ENCODE measurements around the gene MED29.

- TF ChIP-seq CTCF (IDR thresholded peaks at IDR 0.05) = peak; percentile 91 to 99 (median 97)
- TF ChIP-seq POLR2A (IDR thresholded peaks at IDR 0.05) = no peak
- peak in 1 of 2 donors; percentile 77 for TF ChIP-seq EP300 (IDR thresholded peaks at IDR 0.05)
These were observed 6.5 kb downstream of the MED29 start for GRCh38 chr19:39397360-39398296.

All from tibial nerve (tissue), 4 donors.